ENCODE results near the gene OBSCN. TPM values are rescaled to one million over a fixed set of nuclear protein-coding genes. Genes with fewer than 3 reads are reported as not detected.

OBSCN gene
- total RNA-seq, 4 donors from 2014 or later, result 15.0 to 46.6 (median 34.4) TPM

- peaks cover 29% of the 10 kb centered on the region for H3K4me1 ChIP-seq
- H3K27ac ChIP-seq, result no peak overlapping the region
- WGBS, result 85% methylated on average over 12 of the region's 12 CpGs
- TF ChIP-seq, protein P1, sequence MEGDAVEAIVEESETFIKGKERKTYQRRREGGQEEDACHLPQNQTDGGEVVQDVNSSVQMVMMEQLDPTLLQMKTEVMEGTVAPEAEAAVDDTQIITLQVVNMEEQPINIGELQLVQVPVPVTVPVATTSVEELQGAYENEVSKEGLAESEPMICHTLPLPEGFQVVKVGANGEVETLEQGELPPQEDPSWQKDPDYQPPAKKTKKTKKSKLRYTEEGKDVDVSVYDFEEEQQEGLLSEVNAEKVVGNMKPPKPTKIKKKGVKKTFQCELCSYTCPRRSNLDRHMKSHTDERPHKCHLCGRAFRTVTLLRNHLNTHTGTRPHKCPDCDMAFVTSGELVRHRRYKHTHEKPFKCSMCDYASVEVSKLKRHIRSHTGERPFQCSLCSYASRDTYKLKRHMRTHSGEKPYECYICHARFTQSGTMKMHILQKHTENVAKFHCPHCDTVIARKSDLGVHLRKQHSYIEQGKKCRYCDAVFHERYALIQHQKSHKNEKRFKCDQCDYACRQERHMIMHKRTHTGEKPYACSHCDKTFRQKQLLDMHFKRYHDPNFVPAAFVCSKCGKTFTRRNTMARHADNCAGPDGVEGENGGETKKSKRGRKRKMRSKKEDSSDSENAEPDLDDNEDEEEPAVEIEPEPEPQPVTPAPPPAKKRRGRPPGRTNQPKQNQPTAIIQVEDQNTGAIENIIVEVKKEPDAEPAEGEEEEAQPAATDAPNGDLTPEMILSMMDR (IDR thresholded peaks at IDR 0.05), result no peak
- H3K27me3 ChIP-seq, result no peaks in the 10 kb centered on the region
- no peak overlapping the region for H3K4me3 ChIP-seq
- no peaks in the 10 kb centered on the region for H3K9me3 ChIP-seq
- H3K36me3 ChIP-seq, result no peaks in the 10 kb centered on the region
- no peak for DNase-seq (ENCODE audit: low spot score in 2 of 2)
Measured at GRCh38 chr1:228168563-228169270, 39.1 kb upstream of the OBSCN start.

- WGBS, result 92% methylated on average over 2 of the region's 2 CpGs
- no peaks in the 10 kb centered on the region for H3K27me3 ChIP-seq
- no peak for DNase-seq (ENCODE audit: low spot score in 2 of 2)
- H3K4me1 ChIP-seq, result peaks cover 26% of the 10 kb centered on the region
- H3K4me3 ChIP-seq, result no peak overlapping the region
- no peaks in the 10 kb centered on the region for H3K9me3 ChIP-seq
- H3K36me3 ChIP-seq, result no peaks in the 10 kb centered on the region
- TF ChIP-seq EP300 (IDR thresholded peaks at IDR 0.05), result no peak
- no peak for TF ChIP-seq POLR2A (IDR thresholded peaks at IDR 0.05)
- TF ChIP-seq, protein P1 (IDR thresholded peaks at IDR 0.05), result no peak
- TF ChIP-seq POLR2AphosphoS5 (IDR thresholded peaks at IDR 0.05), result no peak
- no peak overlapping the region for H3K27ac ChIP-seq
Measured at GRCh38 chr1:228169345-228169744, 38.5 kb upstream of the OBSCN start.

- 84% methylated on average over 7 of the region's 7 CpGs for WGBS
- Histone ChIP-seq H3K4me3 (no peak overlapping the region), H3K27ac (no peak overlapping the region), H3K27me3 (no peaks in the 10 kb centered on the region), H3K4me1 (peaks cover 26% of the 10 kb centered on the region), H3K36me3 (peaks cover 6% of the 10 kb centered on the region), H3K9me3 (no peaks in the 10 kb centered on the region)
- TF ChIP-seq POLR2AphosphoS5 (IDR thresholded peaks at IDR 0.05) (no peak), POLR2A (IDR thresholded peaks at IDR 0.05) (no peak), EP300 (IDR thresholded peaks at IDR 0.05) (no peak)
- TF ChIP-seq, protein P1 (IDR thresholded peaks at IDR 0.05), result no peak
- DNase-seq (ENCODE audit: low spot score in 2 of 2), result no peak
Measured at GRCh38 chr1:228170666-228171065, 37.2 kb upstream of the OBSCN start.

DNA sequence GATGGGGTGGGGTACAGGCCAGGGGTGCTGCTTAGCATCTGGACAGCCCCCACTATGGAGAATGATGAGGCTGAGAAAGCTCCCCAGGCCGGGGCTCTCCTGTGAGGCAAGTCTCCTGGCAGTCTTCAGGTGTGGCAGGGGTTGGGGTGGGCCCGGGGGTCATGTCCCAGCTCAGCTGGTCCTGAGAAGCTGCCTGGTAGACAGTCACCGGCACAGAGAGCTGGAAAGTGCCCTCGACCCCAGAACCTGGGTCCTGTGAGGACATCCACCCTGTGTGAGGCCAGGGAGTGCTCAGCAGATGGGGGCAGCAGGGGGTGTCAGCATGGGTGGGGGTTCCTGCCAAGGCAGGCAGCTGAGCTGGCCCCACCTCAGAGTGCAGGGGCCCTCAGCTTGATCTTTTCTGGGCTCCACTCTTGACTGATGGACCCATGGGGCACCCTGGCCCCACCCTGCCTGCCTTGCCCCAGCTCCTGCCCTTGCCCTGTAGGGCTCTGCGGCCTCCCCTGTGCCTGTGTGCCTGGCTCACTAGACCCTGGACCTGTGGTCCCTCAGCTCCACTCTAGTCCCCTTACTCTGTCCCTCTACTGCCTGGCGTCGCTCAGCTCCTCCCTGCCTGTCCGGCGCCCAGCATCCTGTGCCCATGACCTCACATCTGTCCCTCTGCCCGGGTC, 36.5 kb upstream of the OBSCN start:
- no peak overlapping the region for H3K27ac ChIP-seq
- no peaks in the 10 kb centered on the region for H3K27me3 ChIP-seq
- H3K4me3 ChIP-seq, result no peak overlapping the region
- 73% methylated on average over 6 of the region's 10 CpGs for WGBS
- peaks cover 22% of the 10 kb centered on the region for H3K4me1 ChIP-seq
- no peak for DNase-seq (ENCODE audit: low spot score in 2 of 2)
- peaks cover 7% of the 10 kb centered on the region for H3K36me3 ChIP-seq
- TF ChIP-seq POLR2A (IDR thresholded peaks at IDR 0.05) (no peak), EP300 (IDR thresholded peaks at IDR 0.05) (no peak), POLR2AphosphoS5 (IDR thresholded peaks at IDR 0.05) (no peak)
- TF ChIP-seq, protein P1 (IDR thresholded peaks at IDR 0.05), result no peak
- H3K9me3 ChIP-seq, result no peaks in the 10 kb centered on the region

Data from suprapubic skin (tissue), 4 donors.